ENCODE measurements around the gene CABP4. TPM values are rescaled to one million over a fixed set of nuclear protein-coding genes. Genes with fewer than 3 reads are reported as not detected.

Gene CABP4
- total RNA-seq, 1 donor from 2014 or later = 0.35 TPM

DNA sequence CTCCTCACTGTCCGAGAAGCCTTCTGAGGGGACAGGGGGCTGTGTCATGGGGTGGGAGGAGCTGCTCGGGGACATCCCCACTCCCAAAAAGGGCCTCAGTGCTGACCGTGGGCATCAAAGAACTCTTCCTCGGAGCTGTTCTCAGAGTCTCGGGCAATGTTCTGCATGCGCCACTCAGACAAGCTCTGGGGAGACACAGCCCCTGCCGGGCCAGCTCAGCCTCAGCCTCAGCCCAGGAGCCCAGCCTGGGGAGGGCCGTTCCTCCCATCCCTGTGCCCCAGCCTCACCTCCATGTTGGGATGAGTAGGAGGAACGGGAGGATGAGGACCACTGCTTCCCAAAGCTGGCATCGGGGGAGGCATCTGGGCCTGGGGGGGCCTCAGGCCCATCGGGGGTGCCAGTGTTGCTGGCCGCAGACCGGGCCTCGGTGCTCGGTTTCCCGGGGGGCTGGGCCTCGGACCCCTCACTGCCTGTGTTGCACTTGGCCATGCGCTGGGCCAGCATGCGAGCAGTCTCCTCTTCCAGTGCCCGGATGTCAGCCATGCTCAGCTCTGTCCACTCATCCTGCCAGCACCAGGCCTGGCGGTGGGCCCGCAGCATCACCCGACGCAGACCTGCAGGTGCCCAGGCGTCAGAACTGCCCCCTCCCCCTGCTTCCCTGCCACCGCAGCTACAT, 44.8 kb downstream of the CABP4 start:
- Mint-ChIP-seq H3K27me3 (ENCODE audit: unreplicated experiment) (no peaks in the 10 kb centered on the region), H3K4me3 (ENCODE audit: unreplicated experiment) (no peak overlapping the region), H3K4me1 (ENCODE audit: unreplicated experiment) (peaks cover 10% of the 10 kb centered on the region), H3K9me3 (ENCODE audit: unreplicated experiment) (no peaks in the 10 kb centered on the region), H3K27ac (ENCODE audit: unreplicated experiment) (no peak overlapping the region), H3K36me3 (ENCODE audit: unreplicated experiment) (peaks cover 7% of the 10 kb centered on the region)
- TF ChIP-seq, protein P1, sequence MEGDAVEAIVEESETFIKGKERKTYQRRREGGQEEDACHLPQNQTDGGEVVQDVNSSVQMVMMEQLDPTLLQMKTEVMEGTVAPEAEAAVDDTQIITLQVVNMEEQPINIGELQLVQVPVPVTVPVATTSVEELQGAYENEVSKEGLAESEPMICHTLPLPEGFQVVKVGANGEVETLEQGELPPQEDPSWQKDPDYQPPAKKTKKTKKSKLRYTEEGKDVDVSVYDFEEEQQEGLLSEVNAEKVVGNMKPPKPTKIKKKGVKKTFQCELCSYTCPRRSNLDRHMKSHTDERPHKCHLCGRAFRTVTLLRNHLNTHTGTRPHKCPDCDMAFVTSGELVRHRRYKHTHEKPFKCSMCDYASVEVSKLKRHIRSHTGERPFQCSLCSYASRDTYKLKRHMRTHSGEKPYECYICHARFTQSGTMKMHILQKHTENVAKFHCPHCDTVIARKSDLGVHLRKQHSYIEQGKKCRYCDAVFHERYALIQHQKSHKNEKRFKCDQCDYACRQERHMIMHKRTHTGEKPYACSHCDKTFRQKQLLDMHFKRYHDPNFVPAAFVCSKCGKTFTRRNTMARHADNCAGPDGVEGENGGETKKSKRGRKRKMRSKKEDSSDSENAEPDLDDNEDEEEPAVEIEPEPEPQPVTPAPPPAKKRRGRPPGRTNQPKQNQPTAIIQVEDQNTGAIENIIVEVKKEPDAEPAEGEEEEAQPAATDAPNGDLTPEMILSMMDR (IDR thresholded peaks at IDR 0.05) = no peak
- DNase-seq (ENCODE audit: extremely low spot score, unreplicated experiment) = no peak

DNA sequence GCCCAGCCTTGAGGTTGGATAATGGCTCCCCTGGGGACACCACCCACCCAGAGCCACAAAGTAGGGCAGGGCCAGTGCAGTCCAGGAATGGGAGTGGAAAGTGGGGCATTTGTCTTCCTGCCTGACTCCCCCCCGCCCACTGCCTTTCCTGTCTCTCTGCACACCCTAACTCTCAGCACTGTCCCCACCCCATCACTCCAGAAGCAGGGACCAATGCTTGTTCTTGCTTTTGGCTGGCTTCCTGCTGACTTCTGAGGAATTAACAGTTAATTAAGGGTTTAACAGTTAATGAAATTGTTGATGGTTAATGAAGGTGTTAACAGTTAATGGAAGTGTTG, 45.3 kb downstream of the CABP4 start:
- no peaks in the 10 kb centered on the region for H3K9me3 Mint-ChIP-seq (ENCODE audit: unreplicated experiment)
- peaks cover 7% of the 10 kb centered on the region for H3K36me3 Mint-ChIP-seq (ENCODE audit: unreplicated experiment)
- H3K27me3 Mint-ChIP-seq (ENCODE audit: unreplicated experiment) = no peaks in the 10 kb centered on the region
- peaks cover 11% of the 10 kb centered on the region for H3K4me1 Mint-ChIP-seq (ENCODE audit: unreplicated experiment)
- no peak overlapping the region for H3K4me3 Mint-ChIP-seq (ENCODE audit: unreplicated experiment)
- TF ChIP-seq, protein P1 (IDR thresholded peaks at IDR 0.05) = no peak
- no peak for DNase-seq (ENCODE audit: extremely low spot score, unreplicated experiment)
- H3K27ac Mint-ChIP-seq (ENCODE audit: unreplicated experiment) = no peak overlapping the region

DNA sequence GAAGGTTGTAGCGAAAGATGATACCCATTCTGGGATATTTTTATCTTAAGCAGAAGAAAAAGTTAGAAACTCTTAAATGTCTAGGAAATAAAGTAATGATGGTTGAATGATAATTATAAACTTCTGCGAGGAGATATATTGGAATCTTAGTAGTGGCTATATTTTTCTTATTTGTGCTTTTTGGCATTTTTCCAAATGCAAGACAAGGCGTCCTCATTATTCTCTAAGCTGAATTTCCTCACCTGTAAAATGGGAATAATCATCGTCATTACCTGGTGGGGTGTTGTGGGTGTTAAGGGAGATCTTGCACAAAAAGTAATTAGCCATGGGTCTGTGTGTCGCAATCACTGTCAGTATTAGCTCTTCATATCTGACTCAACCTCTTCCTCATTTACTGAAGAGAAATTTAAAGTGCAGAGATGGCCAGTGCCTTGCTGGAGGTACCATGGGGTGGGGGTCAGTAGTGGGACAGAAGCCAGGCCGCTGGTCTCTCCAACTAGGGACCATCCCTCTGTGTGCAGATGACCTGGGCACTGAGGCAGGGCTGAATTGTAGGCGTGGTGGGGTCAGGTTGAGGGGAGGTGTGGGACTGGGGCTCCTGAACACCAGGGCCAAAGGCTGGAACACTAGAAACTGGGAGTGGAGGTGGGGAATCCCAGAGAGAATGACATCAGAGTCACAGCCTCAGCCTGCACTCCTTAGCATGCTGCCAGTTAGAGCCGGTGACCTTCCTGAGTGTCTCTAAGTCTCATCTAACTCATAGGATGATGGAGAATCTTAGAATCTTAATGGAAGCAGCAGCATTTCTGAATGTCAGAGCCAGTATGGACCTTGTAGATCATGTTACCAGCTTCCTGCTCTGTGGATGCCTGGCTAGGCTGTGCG, 45.9 kb downstream of the CABP4 start:
- Mint-ChIP-seq H3K27ac (ENCODE audit: unreplicated experiment) (no peak overlapping the region), H3K36me3 (ENCODE audit: unreplicated experiment) (peaks cover 7% of the 10 kb centered on the region), H3K4me3 (ENCODE audit: unreplicated experiment) (no peak overlapping the region), H3K9me3 (ENCODE audit: unreplicated experiment) (no peaks in the 10 kb centered on the region), H3K4me1 (ENCODE audit: unreplicated experiment) (peaks cover 17% of the 10 kb centered on the region), H3K27me3 (ENCODE audit: unreplicated experiment) (no peaks in the 10 kb centered on the region)
- DNase-seq (ENCODE audit: extremely low spot score, unreplicated experiment) = no peak
- TF ChIP-seq, protein P1 (IDR thresholded peaks at IDR 0.05) = no peak

DNA sequence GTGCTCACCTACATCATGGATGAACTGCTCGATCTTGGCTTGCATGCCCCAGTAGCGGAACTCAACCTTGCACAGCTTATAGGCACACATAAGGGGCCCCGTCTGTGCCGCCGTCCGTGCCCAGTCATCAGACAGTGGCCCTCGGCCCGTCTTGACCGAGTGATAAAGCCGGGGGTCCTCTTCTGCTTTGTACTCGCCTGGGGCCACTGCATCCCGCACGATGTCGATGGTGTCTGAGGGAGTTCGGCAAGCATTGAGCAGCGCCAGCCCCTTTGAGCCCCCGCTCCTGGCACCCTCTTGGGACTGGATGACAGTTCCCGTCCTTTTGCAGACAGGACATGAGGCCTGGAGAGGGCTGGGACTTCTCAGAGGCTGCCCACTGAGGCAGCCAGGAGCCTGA, 46.7 kb downstream of the CABP4 start:
- no peak for DNase-seq (ENCODE audit: extremely low spot score, unreplicated experiment)
- no peaks in the 10 kb centered on the region for H3K9me3 Mint-ChIP-seq (ENCODE audit: unreplicated experiment)
- H3K27me3 Mint-ChIP-seq (ENCODE audit: unreplicated experiment) = no peaks in the 10 kb centered on the region
- H3K36me3 Mint-ChIP-seq (ENCODE audit: unreplicated experiment) = peaks cover 7% of the 10 kb centered on the region
- TF ChIP-seq, protein P1 (IDR thresholded peaks at IDR 0.05) = no peak
- H3K27ac Mint-ChIP-seq (ENCODE audit: unreplicated experiment) = no peak overlapping the region
- H3K4me3 Mint-ChIP-seq (ENCODE audit: unreplicated experiment) = no peak overlapping the region
- H3K4me1 Mint-ChIP-seq (ENCODE audit: unreplicated experiment) = peaks cover 23% of the 10 kb centered on the region

DNA sequence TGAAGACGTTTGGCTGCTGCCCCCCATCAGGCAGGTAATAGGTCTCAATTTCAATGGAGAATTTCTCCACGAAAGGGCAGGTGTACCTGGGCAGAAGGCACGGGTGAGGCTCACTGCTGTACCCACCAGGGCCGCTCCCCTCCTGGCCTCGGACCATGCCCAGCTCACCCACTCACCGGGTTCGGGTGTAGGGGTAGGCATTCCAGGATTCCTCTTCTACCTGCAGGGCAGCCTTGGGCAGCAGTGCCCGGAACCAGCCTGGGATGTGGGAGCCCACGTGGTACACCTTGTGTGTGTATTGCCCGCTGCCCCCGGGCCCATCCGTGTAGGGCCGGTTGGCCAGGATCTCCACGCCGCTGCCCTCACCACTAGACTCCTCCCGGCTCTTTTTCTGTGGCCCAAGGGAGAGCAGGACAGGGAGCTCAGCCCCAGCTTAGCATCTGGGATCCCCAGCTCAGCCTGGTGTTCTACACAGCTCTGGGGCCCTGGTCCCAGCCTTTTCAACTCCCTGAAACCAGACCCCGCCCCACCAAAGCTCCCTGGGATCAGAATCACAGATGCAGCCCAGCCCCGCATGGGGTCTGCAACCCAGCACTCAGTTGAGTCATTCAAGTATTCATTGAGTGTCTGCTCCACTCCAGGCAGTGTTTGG, 47.3 kb downstream of the CABP4 start:
- Mint-ChIP-seq H3K36me3 (ENCODE audit: unreplicated experiment) (peaks cover 7% of the 10 kb centered on the region), H3K9me3 (ENCODE audit: unreplicated experiment) (no peaks in the 10 kb centered on the region), H3K27me3 (ENCODE audit: unreplicated experiment) (no peaks in the 10 kb centered on the region), H3K4me3 (ENCODE audit: unreplicated experiment) (peak overlapping the region; percentile 54), H3K4me1 (ENCODE audit: unreplicated experiment) (peaks cover 29% of the 10 kb centered on the region), H3K27ac (ENCODE audit: unreplicated experiment) (no peak overlapping the region)
- no peak for DNase-seq (ENCODE audit: extremely low spot score, unreplicated experiment)
- TF ChIP-seq, protein P1 (IDR thresholded peaks at IDR 0.05) = no peak

Data from osteocyte (in vitro differentiated cells).